UCSD-AML1 (cell line): ENCODE results near the gene UBAC1.
"Not testable (repeated sequence)": the region's sequence is repeated elsewhere in the genome, so short reads cannot be mapped to it uniquely, and the experiment has no call there.

Experiments
- DNase-seq: peaks from one replicate; lab custom pipeline; 2025; ENCODE audit not compliant: unreplicated experiment; lab: John Stamatoyannopoulos, UW

UBAC1 gene

GRCh38 chr9:135923508-135923907 is 37.7 kb downstream of the UBAC1 start:
- no peak for DNase-seq

GRCh38 chr9:135921749-135922310 is 39.3 kb downstream of the UBAC1 start:
- DNase-seq, result no peak

GRCh38 chr9:135920973-135921585 is 40.1 kb downstream of the UBAC1 start:
- no peak for DNase-seq

- DNase-seq, result no peak
These were observed 40.8 kb downstream of the UBAC1 start for GRCh38 chr9:135920256-135920930.

GRCh38 chr9:135919318-135919890 is 41.8 kb downstream of the UBAC1 start:
- no peak for DNase-seq

- not testable (repeated sequence) for DNase-seq
These were observed 44.9 kb downstream of the UBAC1 start for GRCh38 chr9:135916227-135916626.

GRCh38 chr9:135914921-135915320 is 46.3 kb downstream of the UBAC1 start:
- DNase-seq, result no peak

GRCh38 chr9:135911233-135911632 is 49.9 kb downstream of the UBAC1 start:
- not testable (repeated sequence) for DNase-seq

- DNase-seq, result no peak
These were observed 50.4 kb downstream of the UBAC1 start for GRCh38 chr9:135910757-135911156.

GRCh38 chr9:135910216-135910615 is 51.0 kb downstream of the UBAC1 start:
- no peak for DNase-seq

GRCh38 chr9:135909371-135909770 is 51.8 kb downstream of the UBAC1 start:
- DNase-seq, result no peak

- DNase-seq, result peak; percentile 43
These were observed 52.4 kb downstream of the UBAC1 start for GRCh38 chr9:135908754-135909204.

GRCh38 chr9:135908093-135908753 is 53.0 kb downstream of the UBAC1 start:
- no peak for DNase-seq

- DNase-seq, result peak; percentile 97
These were observed 53.6 kb downstream of the UBAC1 start, which contains the start of gene CAMSAP1 for GRCh38 chr9:135907431-135908092. Gene CAMSAP1 (minus strand): TSS chr9:135907546. CDS start chr9:135907159, 387 bp downstream.

GRCh38 chr9:135907006-135907430 is 54.2 kb downstream of the UBAC1 start:
- DNase-seq, result peak; percentile 48

GRCh38 chr9:135906291-135907005 is 54.7 kb downstream of the UBAC1 start:
- DNase-seq, result no peak

GRCh38 chr9:135905380-135906258 is 55.6 kb downstream of the UBAC1 start:
- no peak for DNase-seq

GRCh38 chr9:135903786-135904520 is 57.2 kb downstream of the UBAC1 start:
- no peak for DNase-seq

- no peak for DNase-seq
These were observed 57.9 kb downstream of the UBAC1 start for GRCh38 chr9:135903358-135903656.
